ENCODE results near the gene ISM1. TPM values are rescaled to one million over a fixed set of nuclear protein-coding genes. Genes with fewer than 3 reads are reported as not detected.
A peak's percentile ranks its signal among the peaks of the same experiment; 100 is the strongest.

Gene ISM1
- total RNA-seq, 2 donors from 2014 or later = 0.24 to 1.1 TPM

GRCh38 chr20:13220194-13220903, 725 bp upstream of the ISM1 start:
- WGBS, 2 experiments (ENCODE audit: insufficient coverage in 1 of 2, insufficient read length in 1 of 2) = 1% methylated on average over 38 to 63 of the region's 63 CpGs
- Histone ChIP-seq H3K9me3 (ENCODE audit: control insufficient read depth, low read length) (no peaks in the 10 kb centered on the region), H3K4me3 (ENCODE audit: low read length) (peak overlapping the region; percentile 81), H3K36me3 (ENCODE audit: control insufficient read depth, insufficient read depth, low read length) (no peaks in the 10 kb centered on the region), H3K27me3 (ENCODE audit: control insufficient read depth, insufficient read depth, low read length, poor library complexity, severe bottlenecking) (peaks cover 85% of the 10 kb centered on the region), H3K4me1 (ENCODE audit: control insufficient read depth, insufficient read depth, low read length) (no peaks in the 10 kb centered on the region), H3K27ac (ENCODE audit: low read depth, low read length) (no peak overlapping the region), H3K9ac (ENCODE audit: extremely low read depth, low read length, poor library complexity, severe bottlenecking) (no peak overlapping the region)
- H3K27me3 Mint-ChIP-seq (ENCODE audit: insufficient read depth) = peaks cover 82% of the 10 kb centered on the region
- H3K4me3 Mint-ChIP-seq = peak overlapping the region; percentile 66
- peak; percentile 87 for DNase-seq
- no peaks in the 10 kb centered on the region for H3K9me3 Mint-ChIP-seq
- peaks cover 9% of the 10 kb centered on the region for H3K4me1 Mint-ChIP-seq
- peak; percentile 26 for TF ChIP-seq CTCF (conservative IDR thresholded peaks at IDR 0.05)
- H3K27ac Mint-ChIP-seq = no peak overlapping the region
- no peaks in the 10 kb centered on the region for H3K36me3 Mint-ChIP-seq (ENCODE audit: low read depth)

GRCh38 chr20:13221313-13221672, 219 bp downstream of the ISM1 start:
- no peak for DNase-seq
- TF ChIP-seq CTCF (conservative IDR thresholded peaks at IDR 0.05) = no peak
- WGBS, 2 experiments (ENCODE audit: insufficient coverage in 1 of 2, insufficient read length in 1 of 2) = 0% methylated on average over 8 to 56 of the region's 56 CpGs
- H3K9ac ChIP-seq (ENCODE audit: extremely low read depth, low read length, poor library complexity, severe bottlenecking) = no peak overlapping the region
- no peaks in the 10 kb centered on the region for H3K9me3 ChIP-seq (ENCODE audit: control insufficient read depth, low read length)
- H3K36me3 ChIP-seq (ENCODE audit: control insufficient read depth, insufficient read depth, low read length) = no peaks in the 10 kb centered on the region
- no peaks in the 10 kb centered on the region for H3K4me1 ChIP-seq (ENCODE audit: control insufficient read depth, insufficient read depth, low read length)
- peaks cover 76% of the 10 kb centered on the region for H3K27me3 ChIP-seq (ENCODE audit: control insufficient read depth, insufficient read depth, low read length, poor library complexity, severe bottlenecking)
- Mint-ChIP-seq H3K4me3 (peak overlapping the region; percentile 66), H3K9me3 (no peaks in the 10 kb centered on the region), H3K36me3 (ENCODE audit: low read depth) (no peaks in the 10 kb centered on the region), H3K27me3 (ENCODE audit: insufficient read depth) (peaks cover 73% of the 10 kb centered on the region), H3K27ac (no peak overlapping the region), H3K4me1 (peaks cover 9% of the 10 kb centered on the region)
- H3K4me3 ChIP-seq (ENCODE audit: low read length) = no peak overlapping the region
- H3K27ac ChIP-seq (ENCODE audit: low read depth, low read length) = no peak overlapping the region

GRCh38 chr20:13221673-13222318, 722 bp downstream of the ISM1 start:
- Histone ChIP-seq H3K27me3 (ENCODE audit: control insufficient read depth, insufficient read depth, low read length, poor library complexity, severe bottlenecking) (peaks cover 70% of the 10 kb centered on the region), H3K9me3 (ENCODE audit: control insufficient read depth, low read length) (no peaks in the 10 kb centered on the region), H3K9ac (ENCODE audit: extremely low read depth, low read length, poor library complexity, severe bottlenecking) (no peak overlapping the region), H3K4me3 (ENCODE audit: low read length) (peak overlapping the region; percentile 77), H3K4me1 (ENCODE audit: control insufficient read depth, insufficient read depth, low read length) (no peaks in the 10 kb centered on the region), H3K36me3 (ENCODE audit: control insufficient read depth, insufficient read depth, low read length) (no peaks in the 10 kb centered on the region), H3K27ac (ENCODE audit: low read depth, low read length) (no peak overlapping the region)
- peaks cover 2% of the 10 kb centered on the region for H3K9me3 Mint-ChIP-seq
- DNase-seq = peak; percentile 89
- H3K4me1 Mint-ChIP-seq = peaks cover 9% of the 10 kb centered on the region
- peak overlapping the region; percentile 66 for H3K4me3 Mint-ChIP-seq
- TF ChIP-seq CTCF (conservative IDR thresholded peaks at IDR 0.05) = peak; percentile 49
- H3K27ac Mint-ChIP-seq = no peak overlapping the region
- WGBS, 2 experiments (ENCODE audit: insufficient coverage in 1 of 2, insufficient read length in 1 of 2) = 0 to 1% methylated on average over 17 to 59 of the region's 59 CpGs
- no peaks in the 10 kb centered on the region for H3K36me3 Mint-ChIP-seq (ENCODE audit: low read depth)
- H3K27me3 Mint-ChIP-seq (ENCODE audit: insufficient read depth) = peaks cover 72% of the 10 kb centered on the region
